ENCODE results near the gene TPRN.

- TF ChIP-seq POLR2A (IDR thresholded peaks at IDR 0.05; ENCODE audit: borderline replicate concordance, extremely low read depth, insufficient read depth, insufficient read length) = no peak
- no peak for TF ChIP-seq CBX3 (IDR thresholded peaks at IDR 0.05; ENCODE audit: low read depth)
- TF ChIP-seq POLR2AphosphoS5 (IDR thresholded peaks at IDR 0.05; ENCODE audit: low read depth, low read length) = no peak
Measured at GRCh38 chr9:137186385-137186784, 14.2 kb downstream of the TPRN start.
